H1 (cell line): Measurements from ENCODE around the gene CACNA1B. TPM values are rescaled to one million over a fixed set of nuclear protein-coding genes. Genes with fewer than 3 reads are reported as not detected.

Source experiments
- CTCF ChIA-PET: fragments of 300-600 bp; sonication (Branson Sonifier 250); formaldehyde crosslinking; loops from one replicate; lab custom pipeline; 2021; ENCODE audit not compliant: partially characterized antibody; lab: Charles Lee
- POLR2A ChIA-PET: fragments of 300-600 bp; sonication (Branson Sonifier 250); formaldehyde crosslinking; loops from one replicate; lab custom pipeline; 2021; ENCODE audit warnings: inconsistent platforms; ENCODE audit not compliant: partially characterized antibody; lab: Charles Lee
- DNase-seq, 2 experiments: peaks; one replicate each; pipeline versions ENCODE4 v3.0.0 to v3.0.0-alpha.2; 2010 to 2022; ENCODE audit warnings: low spot score in 2 of 2, low read depth in 1 of 2, mixed read lengths in 1 of 2
- FAIRE-seq: peaks from 2 replicates; lab custom pipeline; 2011; peaks lifted over from hg19 to GRCh38; lab: Jason Lieb, UNC
- H2AFZ ChIP-seq: 2 replicates; pipeline ENCODE4 v1.8.1; 2012; ENCODE audit warnings: low read length, inconsistent platforms
- H2AK5ac ChIP-seq: 2 replicates; pipeline ENCODE4 v1.6.1; 2013; ENCODE audit warnings: low read depth, low read length
- H2BK120ac ChIP-seq: replicated peaks from 2 replicates; pipeline ENCODE3; 2013; ENCODE audit warnings: low read depth, low read length, inconsistent platforms
- H2BK12ac ChIP-seq: 2 replicates; pipeline ENCODE4 v1.6.1; 2013; ENCODE audit warnings: low read depth, low read length
- H2BK15ac ChIP-seq: 2 replicates; pipeline ENCODE4 v1.6.1; 2013; ENCODE audit warnings: low read length
- H2BK20ac ChIP-seq: 2 replicates; pipeline ENCODE4 v1.6.1; 2013; ENCODE audit warnings: low read length
- H2BK5ac ChIP-seq: 2 replicates; pipeline ENCODE4 v1.6.1; 2013; ENCODE audit warnings: low read depth, low read length
- H3K14ac ChIP-seq: 2 replicates; pipeline ENCODE4 v1.6.1; 2013; ENCODE audit warnings: inconsistent platforms; ENCODE audit not compliant: insufficient read length
- H3K18ac ChIP-seq: 2 replicates; pipeline ENCODE4 v1.6.1; 2013; ENCODE audit warnings: low read length; ENCODE audit errors: extremely low read depth
- H3K23ac ChIP-seq: 2 replicates; pipeline ENCODE4 v1.6.1; 2013; ENCODE audit warnings: inconsistent platforms; ENCODE audit not compliant: insufficient read length
- H3K23me2 ChIP-seq: 2 replicates; pipeline ENCODE4 v1.6.1; 2013; ENCODE audit warnings: low read depth, low read length
- H3K27ac ChIP-seq: 2 replicates; pipeline ENCODE4 v1.6.1; 2011; ENCODE audit warnings: low read depth, low read length, inconsistent platforms
- H3K27me3 ChIP-seq, 4 experiments: replicated peaks in 1 of 4; 1 replicate in 1 of 4; 2 replicates in 3 of 4; pipeline versions ENCODE4 v1.6.1 to v1.8.1; 2011 to 2013; ENCODE audit warnings: low read length in 3 of 4, mild to moderate bottlenecking in 3 of 4, inconsistent platforms in 2 of 4, mixed read lengths in 2 of 4, moderate library complexity in 1 of 4; ENCODE audit not compliant: control insufficient read depth in 3 of 4, insufficient read depth in 3 of 4; ENCODE audit errors: extremely low read depth in 1 of 4
- H3K36me3 ChIP-seq, 4 experiments: 2 replicates each; pipeline versions ENCODE4 v1.6.1 to v1.8.1; 2011 to 2013; ENCODE audit warnings: mild to moderate bottlenecking in 4 of 4, low read length in 3 of 4, moderate library complexity in 2 of 4, control low read depth in 1 of 4, inconsistent platforms in 1 of 4; ENCODE audit not compliant: insufficient read depth in 4 of 4, control insufficient read depth in 2 of 4
- H3K4ac ChIP-seq: replicated peaks from 2 replicates; pipeline ENCODE3; 2013; ENCODE audit warnings: low read length, low read depth, mixed read lengths, inconsistent platforms; ENCODE audit not compliant: insufficient read length
- H3K4me1 ChIP-seq, 4 experiments: replicated peaks in 1 of 4; 1 replicate in 1 of 4; 2 replicates in 3 of 4; pipeline versions ENCODE4 v1.6.1 to v1.8.1; 2011 to 2013; ENCODE audit warnings: low read length in 3 of 4, inconsistent platforms in 2 of 4, mixed read lengths in 1 of 4; ENCODE audit not compliant: insufficient read depth in 4 of 4, control insufficient read depth in 3 of 4
- H3K4me2 ChIP-seq, 2 experiments: 2 replicates each; pipeline versions ENCODE4 v1.6.1 to v1.8.1; 2011 to 2013; ENCODE audit warnings: low read depth in 2 of 2, low read length in 2 of 2, control low read depth in 1 of 2, inconsistent platforms in 1 of 2, mild to moderate bottlenecking in 1 of 2; ENCODE audit not compliant: insufficient read depth in 1 of 2
- H3K4me3 ChIP-seq, 4 experiments: fragments of 200-600, 300-600 bp in 1 of 4; sonication (generic), shearing (Covaris generic), sonication (Bioruptor Twin) in 1 of 4; 2 replicates each; pipeline versions ENCODE4 v1.5.1 to v1.8.1; 2011 to 2016; ENCODE audit warnings: low read length in 4 of 4, low read depth in 3 of 4, control low read depth in 2 of 4, inconsistent platforms in 2 of 4, mild to moderate bottlenecking in 2 of 4, mixed read lengths in 1 of 4, moderate library complexity in 1 of 4; ENCODE audit not compliant: insufficient read depth in 2 of 4; ENCODE audit errors: extremely low read depth in 1 of 4
- H3K56ac ChIP-seq: replicated peaks from 2 replicates; pipeline ENCODE3; 2013; ENCODE audit warnings: low read depth, mild to moderate bottlenecking, mixed read lengths, low read length, inconsistent platforms; ENCODE audit not compliant: insufficient read length
- H3K79me1 ChIP-seq: 2 replicates; pipeline ENCODE4 v1.6.1; 2013; ENCODE audit warnings: low read depth, low read length, control low read depth
- H3K79me2 ChIP-seq, 2 experiments: 2 replicates each; pipeline versions ENCODE4 v1.6.1 to v1.8.1; 2012 to 2013; ENCODE audit warnings: low read length in 2 of 2, mild to moderate bottlenecking in 2 of 2, inconsistent platforms in 1 of 2; ENCODE audit not compliant: insufficient read depth in 2 of 2, control insufficient read depth in 1 of 2
- H3K9ac ChIP-seq, 4 experiments: replicated peaks in 1 of 4; 1 replicate in 1 of 4; 2 replicates in 3 of 4; pipeline versions ENCODE4 v1.6.1 to v1.8.1; 2011 to 2013; ENCODE audit warnings: low read depth in 3 of 4, low read length in 3 of 4, control low read depth in 2 of 4, mild to moderate bottlenecking in 2 of 4, moderate library complexity in 2 of 4, inconsistent platforms in 1 of 4; ENCODE audit errors: extremely low read depth in 1 of 4
- H3K9me3 ChIP-seq, 2 experiments: 2 replicates each; pipeline versions ENCODE4 v1.6.1 to v1.8.1; 2012 to 2013; ENCODE audit warnings: mild to moderate bottlenecking in 2 of 2, moderate library complexity in 2 of 2, control low read depth in 1 of 2, inconsistent platforms in 1 of 2, low read depth in 1 of 2, low read length in 1 of 2, mixed read lengths in 1 of 2; ENCODE audit not compliant: insufficient read depth in 2 of 2
- H4K20me1 ChIP-seq, 2 experiments: replicated peaks in 1 of 2; 2 replicates each; pipeline versions ENCODE3 to v1.8.1; 2011 to 2013; ENCODE audit warnings: inconsistent platforms in 2 of 2, low read length in 2 of 2, mild to moderate bottlenecking in 1 of 2; ENCODE audit not compliant: insufficient read depth in 2 of 2, control insufficient read depth in 1 of 2
- H4K5ac ChIP-seq: 2 replicates; pipeline ENCODE4 v1.6.1; 2013; ENCODE audit warnings: low read length, low read depth, mixed read lengths, inconsistent platforms; ENCODE audit not compliant: insufficient read length
- H4K8ac ChIP-seq: 2 replicates; pipeline ENCODE4 v1.8.0; 2013; ENCODE audit warnings: mild to moderate bottlenecking, moderate library complexity, low read length, inconsistent platforms; ENCODE audit not compliant: insufficient read depth; ENCODE audit errors: extremely low read depth
- H4K91ac ChIP-seq: replicated peaks from 2 replicates; pipeline ENCODE3; 2013; ENCODE audit warnings: low read length, mixed read lengths, inconsistent platforms; ENCODE audit not compliant: insufficient read length
- POLR2A ChIP-seq, 2 experiments: IDR thresholded peaks; 1 replicate in 1 of 2; 2 replicates in 1 of 2; pipeline ENCODE4 v1.6.1; 2011; ENCODE audit warnings: low read depth in 2 of 2, low read length in 2 of 2, mild to moderate bottlenecking in 2 of 2; ENCODE audit errors: control extremely low read depth in 1 of 2
- SRF ChIP-seq: IDR thresholded peaks from 2 replicates; pipeline ENCODE4 v1.6.1; 2011; ENCODE audit warnings: mild to moderate bottlenecking, low read depth, low read length, moderate library complexity
- whole genome bisulfite sequencing, 2 experiments: shearing (Covaris generic) in 1 of 2; methylation state at CpG; one replicate each; pipeline versions ENCODE4 v1.1.6 to v1.1.7; 2013 to 2015; ENCODE audit warnings: low lambda C conversion rate in 2 of 2, mixed read lengths in 2 of 2, inconsistent platforms in 1 of 2, low coverage in 1 of 2, missing lambda C conversion rate in 1 of 2; ENCODE audit not compliant: insufficient replicate concordance in 2 of 2, insufficient coverage in 1 of 2, insufficient read length in 1 of 2; ENCODE audit errors: extremely low coverage in 1 of 2, missing lambda C conversion rate in 1 of 2; 5-methylcytosine and 5-hydroxymethylcytosine counted together
- polyA plus RNA-seq, 7 experiments: library from polyadenylated mRNA; depleted of rRNA in 3 of 7; stranded (reverse) in 5 of 7; unstranded in 2 of 7; fragments of >200 nt in 5 of 7; fragments of 200-250 nt in 2 of 7; gene quantifications; 1 replicate in 5 of 7; 2 replicates in 1 of 7; 4 replicates in 1 of 7; pipeline versions ENCODE4 v1.2.1 to v1.2.3, GENCODE V29; 2011 to 2013; ENCODE audit warnings: missing spikeins in 2 of 7, mixed read lengths in 2 of 7
- total RNA-seq: library from RNA; stranded (reverse); fragmentation: NEBNext Ultra II Directional; extraction: Animal tissue kit (Norgen Biotek cat#: 25700); gene quantifications from 2 replicates; pipeline ENCODE4 v1.2.1, GENCODE V29; 2021

CACNA1B gene
- total and polyA plus RNA-seq, 2 of the 8 experiments (the other 6 are each of a cell fraction or from before 2014, with no cell fraction given): 1.5 to 5.7 TPM

- H2BK12ac ChIP-seq: no peak overlapping the region
- TF ChIP-seq SRF: no peak
- TF ChIP-seq POLR2A (IDR thresholded peaks at IDR 0.05; ENCODE audit: control extremely low read depth in 1 of 2, low read depth in 2 of 2, low read length in 2 of 2): no peak
- FAIRE-seq: no peak
- DNase-seq: no peak
- no peak overlapping the region for H2BK5ac ChIP-seq
- no peak overlapping the region for H3K4ac ChIP-seq
- no peak overlapping the region for H3K4me2 ChIP-seq
- H3K4me3 ChIP-seq: no peak overlapping the region
- no peak overlapping the region for H2AK5ac ChIP-seq
- H3K9ac ChIP-seq: no peak overlapping the region
- no peaks in the 10 kb centered on the region for H4K20me1 ChIP-seq
- H3K18ac ChIP-seq: no peak overlapping the region
- H3K56ac ChIP-seq: no peak overlapping the region
- H3K9me3 ChIP-seq: peaks cover 51 to 82% of the 10 kb centered on the region in 2 experiments
- H3K79me1 ChIP-seq: no peaks in the 10 kb centered on the region
- peaks cover 0 to 15% (median 3%) of the 10 kb centered on the region in 4 experiments; a peak in 4 of 8 replicates for H3K36me3 ChIP-seq
- POLR2A ChIA-PET: no interaction called here
- H3K14ac ChIP-seq: no peak overlapping the region
- H3K27ac ChIP-seq: no peak overlapping the region
- no peak overlapping the region for H4K91ac ChIP-seq
- no peaks in the 10 kb centered on the region for H3K79me2 ChIP-seq
- no peak overlapping the region for H2BK15ac ChIP-seq
- no peak overlapping the region for H2BK20ac ChIP-seq
- no peaks in the 10 kb centered on the region for H3K4me1 ChIP-seq
- no peak overlapping the region for H2AFZ ChIP-seq
- CTCF ChIA-PET: interaction anchor here (0.6 kb wide), 1 partner anchor 71 kb away, joined by 3 read pairs; no protein-coding TSS in a partner anchor
- no peak overlapping the region for H4K5ac ChIP-seq
- WGBS, 2 experiments: 91% methylated on average over 13 of the region's 13 CpGs; no CpG with 5 or more reads in 1 of the 2 experiments
- H3K23me2 ChIP-seq: no peaks in the 10 kb centered on the region
- no peak overlapping the region for H4K8ac ChIP-seq
- no peaks in the 10 kb centered on the region; a peak in 1 of 7 replicates for H3K27me3 ChIP-seq
- H3K23ac ChIP-seq: no peak overlapping the region
- no peak overlapping the region for H2BK120ac ChIP-seq
These were observed 108.1 kb downstream of the CACNA1B start for GRCh38 chr9:137985637-137986071.
